Measurements from ENCODE around the gene RASGEF1B.

- no peak for TF ChIP-seq CTCF (IDR thresholded peaks at IDR 0.05; ENCODE audit: extremely low read depth in 1 of 2, insufficient read depth in 1 of 2, low read depth in 1 of 2, low read length in 2 of 2)
- no peak for TF ChIP-seq POLR2AphosphoS5 (IDR thresholded peaks at IDR 0.05; ENCODE audit: insufficient read depth, low read depth, low read length)
- TF ChIP-seq MAX (IDR thresholded peaks at IDR 0.05; ENCODE audit: insufficient read depth, insufficient read length) = no peak
- no peak for TF ChIP-seq EZH2 (IDR thresholded peaks at IDR 0.05; ENCODE audit: borderline replicate concordance, low read depth, low read length, severe bottlenecking)
These were observed 73.3 kb downstream of the RASGEF1B start for GRCh38 chr4:81398379-81398778.

Measured in endothelial cell of umbilical vein (primary cell).